B cell (primary cell): ENCODE measurements around the gene HERC2. TPM values are rescaled to one million over a fixed set of nuclear protein-coding genes. Genes with fewer than 3 reads are reported as not detected.

Source experiments
- ATAC-seq: fragments of 200-7000 bp; cut with Tn5 transposase; one replicate; pipeline ENCODE4 v1.10.0; 2021; ENCODE audit warnings: low read depth, mild to moderate bottlenecking, moderate number of reproducible peaks, moderate library complexity
- CTCF ChIA-PET: fragments of 350-600 bp; sonication (Branson Sonifier 250); formaldehyde crosslinking; loops from one replicate; lab custom pipeline; 2021; ENCODE audit warnings: antibody characterized with exemption, inconsistent platforms; lab: Charles Lee
- POLR2A ChIA-PET: fragments of 350-600 bp; sonication (Branson Sonifier 250); formaldehyde crosslinking; loops from one replicate; lab custom pipeline; 2021; ENCODE audit warnings: antibody characterized with exemption; lab: Charles Lee
- DNase-seq: peaks from one replicate; pipeline ENCODE4 v3.0.0; 2013
- H2AFZ ChIP-seq: 2 replicates; pipeline ENCODE4 v1.6.1; 2012; ENCODE audit warnings: mild to moderate bottlenecking, low read depth, low read length; ENCODE audit not compliant: insufficient read depth, poor library complexity, severe bottlenecking
- H3K27ac ChIP-seq, 2 donors: 1 replicate in 1 of 2; 2 replicates in 1 of 2; pipeline ENCODE4 v1.5.1; 2012 to 2013; ENCODE audit warnings: low read length in 2 of 2, mild to moderate bottlenecking in 2 of 2, moderate library complexity in 1 of 2
- H3K27me3 ChIP-seq, 4 experiments: fragments of 200-600 bp in 1 of 4; sonication (generic) in 1 of 4; replicated peaks in 1 of 4; 1 replicate in 2 of 4; 2 replicates in 2 of 4; pipeline versions ENCODE4 v1.6.1 to v1.7.0; 2013 to 2016; ENCODE audit warnings: low read length in 3 of 4, mild to moderate bottlenecking in 2 of 4, mixed read lengths in 1 of 4, moderate library complexity in 1 of 4; ENCODE audit not compliant: insufficient read depth in 4 of 4, control insufficient read depth in 3 of 4; ENCODE audit errors: control extremely low read depth in 1 of 4
- H3K36me3 ChIP-seq, 2 experiments: replicated peaks in 1 of 2; 1 replicate in 1 of 2; 2 replicates in 1 of 2; pipeline versions ENCODE4 v1.6.1 to v1.7.1; 2013; ENCODE audit warnings: low read length in 1 of 2; ENCODE audit not compliant: insufficient read depth in 2 of 2, control insufficient read depth in 1 of 2; ENCODE audit errors: control extremely low read depth in 1 of 2, extremely low read depth in 1 of 2
- H3K4me1 ChIP-seq, 2 donors: fragments of 200-600 bp in 1 of 2; sonication (generic) in 1 of 2; 1 replicate in 1 of 2; 2 replicates in 1 of 2; pipeline versions ENCODE4 v1.5.1 to v1.6.1; 2013 to 2017; ENCODE audit warnings: low read length in 2 of 2; ENCODE audit not compliant: control insufficient read depth in 2 of 2, insufficient read depth in 2 of 2
- H3K4me2 ChIP-seq: replicated peaks from 2 replicates; pipeline ENCODE3; 2012; ENCODE audit warnings: mild to moderate bottlenecking, low read depth, low read length; ENCODE audit not compliant: poor library complexity, severe bottlenecking
- H3K4me3 ChIP-seq, 5 experiments: fragments of 200-600 bp in 1 of 5; sonication (generic) in 1 of 5; 1 replicate in 3 of 5; 2 replicates in 2 of 5; pipeline versions ENCODE4 v1.5.1 to v1.7.0; 2011 to 2016; ENCODE audit warnings: low read length in 4 of 5, mild to moderate bottlenecking in 4 of 5, low read depth in 2 of 5, control low read depth in 1 of 5, moderate library complexity in 1 of 5; ENCODE audit not compliant: insufficient read depth in 1 of 5; ENCODE audit errors: control extremely low read depth in 1 of 5, extremely low read depth in 1 of 5
- H3K79me2 ChIP-seq: fragments of 200-600 bp; sonication (generic); one replicate; pipeline ENCODE4 v1.6.0; 2016; ENCODE audit warnings: low read length; ENCODE audit not compliant: control insufficient read depth, insufficient read depth
- H3K9ac ChIP-seq: fragments of 200-600 bp; sonication (generic); 2 replicates; pipeline ENCODE4 v1.6.1; 2017; ENCODE audit warnings: mild to moderate bottlenecking, low read length, moderate library complexity
- H3K9me3 ChIP-seq, 3 donors: one replicate each; pipeline versions ENCODE4 v1.6.1 to v1.7.1; 2013; ENCODE audit warnings: low read length in 2 of 3; ENCODE audit not compliant: control insufficient read depth in 2 of 3, insufficient read depth in 1 of 3; ENCODE audit errors: control extremely low read depth in 1 of 3
- H4K20me1 ChIP-seq: 2 replicates; pipeline ENCODE4 v1.6.0; 2012; ENCODE audit warnings: mild to moderate bottlenecking, low read length; ENCODE audit not compliant: insufficient read depth, control insufficient read depth, poor library complexity, severe bottlenecking
- H3K27ac Mint-ChIP-seq: one replicate; pipeline ENCODE4 v1.8.0; 2021; ENCODE audit warnings: mixed read lengths
- H3K27me3 Mint-ChIP-seq: one replicate; pipeline ENCODE4 v1.8.0; 2021; ENCODE audit warnings: mixed read lengths
- H3K4me1 Mint-ChIP-seq: one replicate; pipeline ENCODE4 v1.8.0; 2021; ENCODE audit warnings: mixed read lengths
- H3K4me3 Mint-ChIP-seq: one replicate; pipeline ENCODE4 v1.8.0; 2021; ENCODE audit warnings: mixed read lengths
- H3K9me3 Mint-ChIP-seq: one replicate; pipeline ENCODE4 v1.8.0; 2022; ENCODE audit warnings: mixed read lengths; ENCODE audit not compliant: insufficient read depth
- EZH2 ChIP-seq: IDR thresholded peaks from 2 replicates; pipeline ENCODE4 v1.6.1; 2012; ENCODE audit warnings: borderline replicate concordance, low read depth, mild to moderate bottlenecking, moderate library complexity, low read length; ENCODE audit not compliant: insufficient read depth, poor library complexity, severe bottlenecking
- WGBS: methylation state at CpG from one replicate; pipeline ENCODE4 v1.1.5; 2013; ENCODE audit warnings: missing lambda C conversion rate; ENCODE audit not compliant: insufficient coverage; 5-methylcytosine and 5-hydroxymethylcytosine counted together
- intact Hi-C: fragments of 100-400 bp; cut with micrococcal nuclease; formaldehyde crosslinking; loops from one replicate; pipeline ENCODE4 v1.10.0; 2022
- polyA plus RNA-seq: library from polyadenylated mRNA; depleted of rRNA; stranded (reverse); fragments of >200 nt; gene quantifications from 2 replicates; pipeline ENCODE4 v1.2.3, GENCODE V29; 2012
- total RNA-seq, 2 donors: library from RNA; stranded (reverse); fragments of 120-200 nt in 1 of 2; gene quantifications; 1 replicate in 1 of 2; 2 replicates in 1 of 2; pipeline versions ENCODE4 v1.2.3 to v1.2.4, GENCODE V29; 2013 to 2022
- TF ChIP-seq, protein P1 (sequence below): fragments of 200-600 bp; IDR thresholded peaks from one replicate; pipeline ENCODE4 v1.8.0; 2022; ENCODE audit warnings: antibody characterized with exemption, mild to moderate bottlenecking

The HERC2 gene
- total and polyA plus RNA-seq, 2 donors (not counting 1 experiment from before 2014, with no cell fraction given) = 31.0 to 52.7 TPM

GRCh38 chr15:28105224-28105791, 216.7 kb downstream of the HERC2 start:
- no peak for ATAC-seq
- CTCF ChIA-PET = no interaction called here
- 95% methylated on average over 9 of the region's 9 CpGs for WGBS

GRCh38 chr15:28104326-28104725, 217.7 kb downstream of the HERC2 start:
- Histone ChIP-seq H2AFZ (no peak overlapping the region), H3K4me3 (no peak overlapping the region), H4K20me1 (no peaks in the 10 kb centered on the region), H3K79me2 (no peaks in the 10 kb centered on the region), H3K4me1 (peaks cover 23 to 30% of the 10 kb centered on the region in 2 donors), H3K27ac (no peak overlapping the region), H3K4me2 (no peak overlapping the region), H3K36me3 (no peaks in the 10 kb centered on the region), H3K9ac (no peak overlapping the region), H3K27me3 (peaks cover 2 to 80% (median 31%) of the 10 kb centered on the region in 4 experiments), H3K9me3 (peaks cover 0 to 33% (median 0%) of the 10 kb centered on the region in 3 donors)
- Mint-ChIP-seq H3K27me3 (peaks cover 57% of the 10 kb centered on the region), H3K27ac (no peak overlapping the region), H3K4me3 (no peak overlapping the region), H3K4me1 (peaks cover 26% of the 10 kb centered on the region), H3K9me3 (no peaks in the 10 kb centered on the region)
- intact Hi-C loops = no loop called here
- no peak for ATAC-seq
- POLR2A ChIA-PET = no interaction called here
- TF ChIP-seq, protein P1, sequence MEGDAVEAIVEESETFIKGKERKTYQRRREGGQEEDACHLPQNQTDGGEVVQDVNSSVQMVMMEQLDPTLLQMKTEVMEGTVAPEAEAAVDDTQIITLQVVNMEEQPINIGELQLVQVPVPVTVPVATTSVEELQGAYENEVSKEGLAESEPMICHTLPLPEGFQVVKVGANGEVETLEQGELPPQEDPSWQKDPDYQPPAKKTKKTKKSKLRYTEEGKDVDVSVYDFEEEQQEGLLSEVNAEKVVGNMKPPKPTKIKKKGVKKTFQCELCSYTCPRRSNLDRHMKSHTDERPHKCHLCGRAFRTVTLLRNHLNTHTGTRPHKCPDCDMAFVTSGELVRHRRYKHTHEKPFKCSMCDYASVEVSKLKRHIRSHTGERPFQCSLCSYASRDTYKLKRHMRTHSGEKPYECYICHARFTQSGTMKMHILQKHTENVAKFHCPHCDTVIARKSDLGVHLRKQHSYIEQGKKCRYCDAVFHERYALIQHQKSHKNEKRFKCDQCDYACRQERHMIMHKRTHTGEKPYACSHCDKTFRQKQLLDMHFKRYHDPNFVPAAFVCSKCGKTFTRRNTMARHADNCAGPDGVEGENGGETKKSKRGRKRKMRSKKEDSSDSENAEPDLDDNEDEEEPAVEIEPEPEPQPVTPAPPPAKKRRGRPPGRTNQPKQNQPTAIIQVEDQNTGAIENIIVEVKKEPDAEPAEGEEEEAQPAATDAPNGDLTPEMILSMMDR = no peak
- no peak for TF ChIP-seq EZH2
- DNase-seq = no peak
- WGBS = 93% methylated on average over 10 of the region's 10 CpGs
- CTCF ChIA-PET = no interaction called here

More at GRCh38 chr15:28105224-28105791, 216.7 kb downstream of the HERC2 start:
- intact Hi-C loops = no loop called here
- Mint-ChIP-seq H3K4me3 (peak overlapping the region; percentile 66), H3K9me3 (no peaks in the 10 kb centered on the region), H3K27ac (no peak overlapping the region), H3K27me3 (peaks cover 49% of the 10 kb centered on the region), H3K4me1 (peaks cover 17% of the 10 kb centered on the region)
- H3K36me3 ChIP-seq = no peaks in the 10 kb centered on the region
- TF ChIP-seq, protein P1 = no peak
- no peak for TF ChIP-seq EZH2
- H3K4me2 ChIP-seq = peak overlapping the region; percentile 87
- no peak overlapping the region for H2AFZ ChIP-seq
- POLR2A ChIA-PET = no interaction called here
- H4K20me1 ChIP-seq = no peaks in the 10 kb centered on the region
- no peak for DNase-seq
- H3K9me3 ChIP-seq = peaks cover 0 to 29% (median 0%) of the 10 kb centered on the region in 3 donors
- no peak overlapping the region for H3K27ac ChIP-seq
- peaks cover 19 to 23% of the 10 kb centered on the region in 2 donors for H3K4me1 ChIP-seq
- peaks cover 0 to 70% (median 23%) of the 10 kb centered on the region in 4 experiments for H3K27me3 ChIP-seq
- no peak overlapping the region for H3K9ac ChIP-seq
- H3K4me3 ChIP-seq = no peak overlapping the region
- no peaks in the 10 kb centered on the region for H3K79me2 ChIP-seq
